ENCODE data around the gene TRPM3. TPM values are rescaled to one million over a fixed set of nuclear protein-coding genes. Genes with fewer than 3 reads are reported as not detected.

Gene TRPM3
- 3.3 and 10.9 TPM in 2 replicates for total RNA-seq

DNA sequence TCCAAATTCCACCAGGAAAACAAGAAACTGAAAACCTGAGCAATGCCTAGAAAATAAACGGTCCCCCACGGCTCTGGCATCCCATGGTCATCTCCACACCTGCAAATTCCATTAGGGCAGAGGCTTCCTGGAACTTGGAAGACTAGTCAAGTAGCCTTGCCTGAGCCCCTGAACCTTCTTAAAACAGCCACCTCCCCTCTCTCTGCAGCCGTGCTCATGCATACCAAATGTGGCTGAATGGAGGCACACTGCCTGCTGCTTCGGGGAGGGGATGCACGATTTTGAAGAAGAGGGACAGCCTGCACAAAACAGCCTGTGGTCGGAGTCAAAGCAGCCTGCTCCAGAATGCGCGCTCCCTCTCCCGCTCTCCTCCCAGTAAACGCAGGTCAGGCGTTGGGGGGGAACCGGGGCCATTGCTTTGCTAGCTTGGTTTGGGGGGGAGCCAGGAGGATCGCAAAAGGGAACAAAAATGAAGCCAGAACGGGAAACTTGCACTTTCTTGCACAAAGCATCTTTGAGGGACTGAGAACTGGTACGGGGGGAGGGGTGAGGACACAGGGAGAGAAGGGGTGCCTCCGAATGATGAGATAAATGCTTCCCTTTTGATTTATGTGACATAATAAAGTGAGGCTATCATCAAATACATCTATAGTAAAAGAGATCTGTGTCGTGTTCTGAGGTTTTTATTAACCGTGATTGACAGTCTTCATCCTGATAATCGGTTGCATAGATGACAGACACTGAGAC lies at the start of gene TRPM3:
TRPM3 (minus strand) TSS at position 347 of the 747 bp plus-strand sequence; CDS start at position 80, 267 bp downstream.

